ENCODE data around the gene EPB41L5. TPM values are rescaled to one million over a fixed set of nuclear protein-coding genes. Genes with fewer than 3 reads are reported as not detected.
"Not testable (repeated sequence)": the region's sequence is repeated elsewhere in the genome, so short reads cannot be mapped to it uniquely, and the experiment has no call there.

EPB41L5 gene
- total RNA-seq, 1 donor from 2014 or later: 78.0 TPM

- Mint-ChIP-seq H3K36me3 (ENCODE audit: low read depth, unreplicated experiment) (peaks cover 38% of the 10 kb centered on the region), H3K27me3 (ENCODE audit: unreplicated experiment) (no peaks in the 10 kb centered on the region), H3K4me3 (ENCODE audit: unreplicated experiment) (peak overlapping the region; percentile 39), H3K4me1 (ENCODE audit: unreplicated experiment) (no peaks in the 10 kb centered on the region), H3K9me3 (ENCODE audit: unreplicated experiment) (peaks cover 7% of the 10 kb centered on the region), H3K27ac (ENCODE audit: unreplicated experiment) (no peak overlapping the region)
- DNase-seq (ENCODE audit: low spot score): no peak
- no peak for TF ChIP-seq CTCF (IDR thresholded peaks at IDR 0.05; ENCODE audit: unreplicated experiment)
Observed at GRCh38 chr2:120042359-120042758, 29.5 kb downstream of the EPB41L5 start.

GRCh38 chr2:120044336-120044735 is 31.5 kb downstream of the EPB41L5 start:
- no peaks in the 10 kb centered on the region for H3K27me3 Mint-ChIP-seq (ENCODE audit: unreplicated experiment)
- no peak overlapping the region for H3K27ac Mint-ChIP-seq (ENCODE audit: unreplicated experiment)
- H3K9me3 Mint-ChIP-seq (ENCODE audit: unreplicated experiment): peaks cover 7% of the 10 kb centered on the region
- no peak overlapping the region for H3K4me3 Mint-ChIP-seq (ENCODE audit: unreplicated experiment)
- H3K36me3 Mint-ChIP-seq (ENCODE audit: low read depth, unreplicated experiment): peaks cover 58% of the 10 kb centered on the region
- no peak for DNase-seq (ENCODE audit: low spot score)
- TF ChIP-seq CTCF (IDR thresholded peaks at IDR 0.05; ENCODE audit: unreplicated experiment): no peak
- no peaks in the 10 kb centered on the region for H3K4me1 Mint-ChIP-seq (ENCODE audit: unreplicated experiment)

GRCh38 chr2:120045775-120046174 is 32.9 kb downstream of the EPB41L5 start:
- peaks cover 10% of the 10 kb centered on the region for H3K9me3 Mint-ChIP-seq (ENCODE audit: unreplicated experiment)
- DNase-seq (ENCODE audit: low spot score); H3K4me1 Mint-ChIP-seq (ENCODE audit: unreplicated experiment); H3K27me3 Mint-ChIP-seq (ENCODE audit: unreplicated experiment); H3K27ac Mint-ChIP-seq (ENCODE audit: unreplicated experiment): not testable (repeated sequence)
- H3K4me3 Mint-ChIP-seq (ENCODE audit: unreplicated experiment): peak overlapping the region; percentile 80
- peaks cover 72% of the 10 kb centered on the region for H3K36me3 Mint-ChIP-seq (ENCODE audit: low read depth, unreplicated experiment)

GRCh38 chr2:120046252-120046651 is 33.4 kb downstream of the EPB41L5 start:
- not testable (repeated sequence) for DNase-seq (ENCODE audit: low spot score); H3K4me1 Mint-ChIP-seq (ENCODE audit: unreplicated experiment); H3K27me3 Mint-ChIP-seq (ENCODE audit: unreplicated experiment); H3K27ac Mint-ChIP-seq (ENCODE audit: unreplicated experiment)
- peak overlapping the region; percentile 80 for H3K4me3 Mint-ChIP-seq (ENCODE audit: unreplicated experiment)
- H3K36me3 Mint-ChIP-seq (ENCODE audit: low read depth, unreplicated experiment): peaks cover 77% of the 10 kb centered on the region
- H3K9me3 Mint-ChIP-seq (ENCODE audit: unreplicated experiment): peaks cover 10% of the 10 kb centered on the region

GRCh38 chr2:120052597-120052996 is 39.7 kb downstream of the EPB41L5 start:
- no peak overlapping the region for H3K27ac Mint-ChIP-seq (ENCODE audit: unreplicated experiment)
- H3K36me3 Mint-ChIP-seq (ENCODE audit: low read depth, unreplicated experiment): peaks cover 59% of the 10 kb centered on the region
- H3K4me3 Mint-ChIP-seq (ENCODE audit: unreplicated experiment): no peak overlapping the region
- H3K27me3 Mint-ChIP-seq (ENCODE audit: unreplicated experiment): peaks cover 4% of the 10 kb centered on the region
- no peak for TF ChIP-seq CTCF (IDR thresholded peaks at IDR 0.05; ENCODE audit: unreplicated experiment)
- H3K9me3 Mint-ChIP-seq (ENCODE audit: unreplicated experiment): peaks cover 9% of the 10 kb centered on the region
- DNase-seq (ENCODE audit: low spot score): no peak
- H3K4me1 Mint-ChIP-seq (ENCODE audit: unreplicated experiment): no peaks in the 10 kb centered on the region

- no peak for TF ChIP-seq CTCF (IDR thresholded peaks at IDR 0.05; ENCODE audit: unreplicated experiment)
- no peak overlapping the region for H3K4me3 Mint-ChIP-seq (ENCODE audit: unreplicated experiment)
- peaks cover 46% of the 10 kb centered on the region for H3K36me3 Mint-ChIP-seq (ENCODE audit: low read depth, unreplicated experiment)
- H3K9me3 Mint-ChIP-seq (ENCODE audit: unreplicated experiment): peaks cover 9% of the 10 kb centered on the region
- H3K27me3 Mint-ChIP-seq (ENCODE audit: unreplicated experiment): peaks cover 4% of the 10 kb centered on the region
- DNase-seq (ENCODE audit: low spot score): no peak
- no peak overlapping the region for H3K27ac Mint-ChIP-seq (ENCODE audit: unreplicated experiment)
- no peaks in the 10 kb centered on the region for H3K4me1 Mint-ChIP-seq (ENCODE audit: unreplicated experiment)
Observed at GRCh38 chr2:120053891-120054290, 41.0 kb downstream of the EPB41L5 start.

Data from endothelial cell (in vitro differentiated cells).